Sigmoid colon (tissue), 4 donors: Measurements from ENCODE around the gene ACTBL2.

Source experiments
- CTCF ChIP-seq, 4 experiments: fragments of 450-650 bp in 3 of 4; fragments of 200-600 bp in 1 of 4; IDR thresholded peaks; one replicate each; pipeline ENCODE4 v1.5.1; 2016 to 2019; ENCODE audit warnings: antibody characterized with exemption in 4 of 4, mild to moderate bottlenecking in 3 of 4, moderate library complexity in 2 of 4
- EP300 ChIP-seq, 4 donors: sonication (generic); formaldehyde crosslinking; IDR thresholded peaks; one replicate each; pipeline ENCODE4 v1.6.1; 2017; ENCODE audit warnings: antibody characterized with exemption in 4 of 4

- no peak for TF ChIP-seq CTCF (IDR thresholded peaks at IDR 0.05)
- TF ChIP-seq EP300 (IDR thresholded peaks at IDR 0.05) = no peak
Observed at GRCh38 chr5:57447658-57448057, 35.0 kb downstream of the ACTBL2 start.
